AG20443 (cell line): ENCODE results near the gene UGT1A10.

Experiments used
- DNase-seq: peaks from one replicate; pipeline ENCODE4 v3.0.0; 2012; ENCODE audit warnings: low spot score, mixed read lengths

The UGT1A10 gene

GRCh38 chr2:233803994-233804393 is 167.7 kb downstream of the UGT1A10 start:
- no peak for DNase-seq

DNA sequence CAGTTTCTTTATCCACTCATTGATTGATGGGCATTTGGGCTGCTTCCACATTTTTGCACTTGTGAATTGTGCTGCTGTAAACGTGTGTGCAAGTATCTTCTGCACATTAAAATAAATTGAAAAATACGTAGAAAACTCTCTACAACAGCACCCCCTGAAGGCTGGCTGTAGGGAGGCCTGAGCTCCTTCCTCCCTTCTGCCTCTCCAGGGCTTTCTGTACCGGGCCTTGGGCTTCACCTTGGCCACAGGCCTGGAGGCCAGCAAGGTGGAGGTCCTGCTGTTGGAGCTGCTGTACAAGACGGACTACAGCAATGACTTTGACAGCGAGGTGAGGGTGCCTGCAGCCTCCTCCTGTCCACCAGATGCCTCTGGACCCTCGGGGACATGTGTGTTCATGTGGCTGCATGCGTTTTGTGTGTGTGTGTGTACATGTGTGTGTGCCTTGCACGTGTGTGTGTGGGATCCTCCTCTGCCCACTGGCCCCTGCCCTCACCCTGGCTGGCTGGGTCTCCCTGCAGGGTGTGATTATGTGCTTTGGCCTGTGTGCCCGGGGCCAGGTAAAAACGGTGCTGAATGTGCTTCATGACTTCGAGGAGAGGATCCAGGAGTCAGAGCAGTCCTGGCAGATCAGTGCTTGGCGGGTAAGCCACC is 171.1 kb downstream of the UGT1A10 start:
- no peak for DNase-seq

GRCh38 chr2:233807966-233808935 is 172.0 kb downstream of the UGT1A10 start:
- no peak for DNase-seq

GRCh38 chr2:233810385-233810784 is 174.1 kb downstream of the UGT1A10 start:
- DNase-seq: no peak

DNA sequence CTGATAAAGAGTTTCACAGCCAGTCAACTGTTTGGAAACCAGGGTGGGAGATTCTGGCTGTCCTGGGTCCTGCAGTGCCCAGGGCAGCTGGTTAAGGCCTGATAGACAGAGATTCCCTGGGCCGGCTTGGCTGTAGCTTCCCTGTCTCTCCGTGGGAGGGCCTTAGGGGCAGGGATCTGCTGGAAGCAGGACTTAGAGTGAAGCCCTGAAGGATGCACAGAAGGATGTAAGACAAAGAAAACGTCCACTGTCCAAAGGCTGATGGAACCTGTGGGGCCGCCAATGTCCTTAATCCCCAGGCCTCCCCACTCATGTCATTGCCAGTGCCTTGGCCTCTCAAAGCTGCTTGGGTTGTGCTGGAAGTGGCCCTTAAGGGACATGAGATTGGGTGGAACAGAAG is 174.8 kb downstream of the UGT1A10 start:
- DNase-seq: no peak

DNA sequence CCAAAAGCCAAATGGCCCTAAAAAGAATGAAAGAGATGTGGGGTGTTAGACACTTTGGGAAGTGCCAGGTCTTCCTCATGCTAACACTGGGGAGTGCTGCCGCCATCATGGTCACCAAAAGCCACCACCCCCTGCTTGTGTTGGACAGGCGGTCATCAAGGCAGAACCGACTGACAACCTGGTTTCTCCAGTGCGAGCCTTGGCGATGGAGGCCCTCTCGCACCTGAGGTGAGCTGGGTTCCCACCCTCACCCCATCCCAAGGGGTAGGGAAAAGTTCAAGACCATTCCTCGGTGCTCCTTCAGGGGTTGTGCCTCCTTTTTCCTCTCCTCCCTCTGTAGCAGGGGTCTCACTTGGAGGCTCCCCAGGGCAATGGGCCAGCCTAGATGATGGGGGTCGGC is 175.5 kb downstream of the UGT1A10 start:
- no peak for DNase-seq

DNA sequence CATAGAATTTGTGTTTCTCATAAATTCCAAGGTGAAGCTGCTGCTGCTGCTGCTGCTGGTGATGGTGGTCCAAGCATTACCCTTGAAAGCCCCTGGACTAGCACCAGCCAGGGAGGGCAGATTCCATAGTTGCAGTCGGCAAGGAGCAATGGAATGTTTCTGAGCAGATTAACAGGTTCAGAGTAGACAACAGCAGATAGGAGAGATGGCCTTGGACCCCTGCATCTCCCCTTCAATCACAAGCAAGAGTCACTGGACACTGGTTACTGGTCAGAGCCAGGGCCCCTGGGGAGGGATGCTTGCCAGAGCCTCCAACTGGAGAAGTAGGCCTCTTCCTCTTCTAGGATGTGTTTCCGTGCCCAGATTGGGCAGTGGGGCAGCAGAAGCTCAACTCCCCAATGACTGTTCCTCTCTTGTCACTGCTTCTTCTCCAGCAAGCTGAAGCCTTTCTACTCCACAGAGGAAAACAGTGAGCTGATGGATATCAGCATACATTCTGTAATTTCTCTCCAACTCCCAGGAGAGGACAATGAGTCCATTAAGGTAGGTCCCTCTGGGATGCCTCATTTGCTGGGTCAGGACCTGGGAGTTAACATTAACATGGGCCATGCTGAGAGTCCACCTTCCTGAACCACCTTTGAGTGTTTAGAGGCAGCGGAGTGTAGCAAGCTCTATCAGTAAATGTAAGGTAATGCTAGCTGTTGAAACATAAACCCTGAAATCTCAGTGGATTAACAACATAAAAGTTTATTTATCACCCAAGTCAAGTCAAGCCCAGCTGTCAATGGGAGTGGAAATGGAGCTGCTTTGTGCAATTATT is 177.2 kb downstream of the UGT1A10 start:
- no peak for DNase-seq

DNA sequence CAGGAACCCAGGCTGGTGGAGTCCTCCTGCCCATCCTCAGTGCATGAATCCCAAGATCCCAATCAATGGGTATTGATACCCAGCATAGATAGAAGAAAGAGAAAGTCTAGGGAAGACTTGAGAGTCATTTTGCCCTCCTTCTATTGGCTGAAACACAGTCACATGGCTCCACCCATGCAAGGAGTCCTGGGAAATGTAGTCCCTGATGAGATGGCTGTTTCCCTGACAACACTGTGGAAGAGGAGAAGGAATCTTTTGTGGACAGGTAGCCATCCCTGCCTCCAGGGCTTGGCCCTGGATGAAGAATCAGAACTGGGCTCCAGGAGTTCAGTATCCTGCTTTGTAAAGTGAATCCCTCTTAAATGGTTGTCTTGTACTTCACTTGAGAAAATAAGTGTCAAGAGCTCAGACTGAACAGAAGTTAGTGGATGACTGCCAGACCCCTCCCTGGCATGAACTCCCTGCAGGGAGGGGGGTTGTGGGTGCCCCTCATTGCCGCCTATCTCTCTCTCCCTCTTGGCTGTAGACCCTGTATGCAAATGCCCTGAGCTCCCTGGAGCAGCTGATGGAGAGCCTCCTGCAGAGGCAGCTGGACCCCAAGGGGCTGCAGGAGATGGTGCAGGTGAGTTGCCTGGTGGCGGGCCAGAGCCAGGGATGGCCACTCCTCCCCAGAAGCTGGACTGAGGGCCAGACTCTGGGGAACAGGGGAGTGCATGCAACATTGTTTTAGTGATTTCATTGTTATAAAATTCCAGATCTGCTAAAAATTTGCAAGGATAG is 178.0 kb downstream of the UGT1A10 start:
- no peak for DNase-seq

GRCh38 chr2:233815861-233816260 is 179.6 kb downstream of the UGT1A10 start:
- DNase-seq: no peak

GRCh38 chr2:233816334-233816733 is 180.1 kb downstream of the UGT1A10 start:
- no peak for DNase-seq

DNA sequence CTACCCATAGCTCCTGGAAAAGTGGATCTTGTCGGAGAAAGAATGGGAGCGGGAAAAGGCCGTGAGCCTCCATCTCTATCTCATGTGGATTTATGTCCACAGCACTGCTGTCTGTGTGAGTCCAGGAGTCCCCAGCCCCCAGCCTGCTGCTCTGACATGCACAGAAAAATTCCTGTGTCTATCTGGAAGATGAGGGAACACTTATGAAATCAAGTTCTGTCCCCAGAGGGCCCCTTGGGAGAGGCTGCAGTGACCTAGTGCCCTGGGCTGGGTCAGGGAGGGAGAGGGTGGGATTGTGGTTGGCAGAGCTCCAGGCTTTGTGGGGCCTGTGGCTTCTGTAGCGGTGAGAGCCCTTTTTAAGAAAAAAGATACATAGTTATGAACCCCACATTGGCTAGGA is 180.5 kb downstream of the UGT1A10 start:
- DNase-seq: no peak

GRCh38 chr2:233817361-233817911 is 181.2 kb downstream of the UGT1A10 start:
- peak; percentile 52 for DNase-seq

DNA sequence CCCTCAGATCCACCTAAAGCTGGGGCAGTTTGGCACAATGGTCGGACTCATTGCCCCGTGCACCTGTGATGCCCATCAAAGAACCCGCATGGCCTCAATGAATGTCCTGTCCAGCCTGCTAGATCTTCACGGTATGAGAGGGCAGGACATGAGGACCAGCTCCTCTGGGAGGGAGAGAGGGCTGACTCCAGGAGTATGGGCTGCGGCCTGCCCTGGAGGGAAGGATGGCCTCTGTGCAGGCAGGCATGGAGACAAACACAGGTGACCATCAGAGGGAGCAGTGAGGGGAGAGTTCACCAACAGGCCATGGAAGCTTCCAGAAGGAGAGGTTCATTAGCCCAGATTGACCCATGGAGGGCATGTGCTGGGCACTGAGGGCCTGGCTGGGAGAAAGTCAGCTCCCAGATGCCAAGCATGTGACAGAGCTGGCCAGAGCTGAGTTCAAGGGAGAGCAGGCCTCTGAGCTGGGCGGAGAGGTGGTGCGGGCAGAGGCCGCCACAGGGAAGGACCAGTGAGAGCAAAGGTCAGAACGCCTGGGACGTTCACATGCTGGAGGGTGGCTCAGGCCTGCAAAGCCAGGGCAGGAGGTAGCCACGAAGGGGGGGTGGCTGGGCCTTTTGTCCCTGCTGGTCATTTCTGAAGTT is 181.9 kb downstream of the UGT1A10 start:
- no peak for DNase-seq

DNA sequence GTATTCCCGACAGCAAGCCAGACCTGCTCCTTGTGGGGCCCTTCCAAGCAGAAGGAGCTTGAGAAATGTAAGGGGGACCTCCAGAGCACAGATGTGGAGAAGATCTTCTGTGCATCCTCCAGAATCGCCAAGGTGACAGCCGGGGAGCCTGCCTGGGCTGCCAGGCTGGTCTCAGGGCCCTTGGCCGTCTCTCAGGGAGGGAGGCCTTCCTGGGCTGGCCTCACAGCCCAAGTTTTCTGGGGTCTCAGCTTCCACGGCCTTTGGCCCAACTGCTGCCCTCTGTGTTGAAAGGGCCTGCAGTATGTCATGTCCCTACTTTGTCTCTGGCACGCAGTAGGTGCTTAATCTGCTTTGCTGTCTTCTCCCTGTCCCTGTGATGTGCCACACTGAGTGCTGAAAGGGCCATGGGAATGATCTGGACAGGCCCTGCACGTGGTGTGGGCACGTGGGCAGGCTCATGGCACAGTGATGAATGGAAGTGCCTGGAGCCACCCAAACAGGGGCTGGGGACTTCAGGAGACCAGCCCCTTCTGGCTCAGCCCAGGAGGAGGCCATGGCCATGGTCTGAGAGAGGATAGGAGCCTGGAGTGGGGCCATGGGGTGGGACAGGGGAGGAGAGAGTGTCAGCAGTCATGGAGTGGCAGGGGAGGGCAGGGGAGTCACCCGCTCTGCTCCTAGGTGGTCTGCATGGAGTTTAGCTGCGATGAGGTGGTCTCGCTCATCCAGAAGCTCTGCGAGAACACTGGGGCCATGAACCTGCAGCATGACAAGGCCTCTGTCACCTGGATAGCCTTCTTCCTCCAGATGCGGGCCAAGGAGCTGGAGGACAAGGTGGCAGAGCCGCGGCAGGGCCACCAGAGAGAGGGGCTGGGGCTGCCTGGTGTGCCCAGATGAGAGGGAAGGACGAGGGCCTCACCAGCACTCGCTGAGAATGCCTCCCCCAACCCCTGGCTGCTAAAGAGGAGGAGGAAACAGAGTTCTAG is 182.7 kb downstream of the UGT1A10 start:
- no peak for DNase-seq

- peak; percentile 72 for DNase-seq
These were observed 183.9 kb downstream of the UGT1A10 start for GRCh38 chr2:233819884-233820773.

DNA sequence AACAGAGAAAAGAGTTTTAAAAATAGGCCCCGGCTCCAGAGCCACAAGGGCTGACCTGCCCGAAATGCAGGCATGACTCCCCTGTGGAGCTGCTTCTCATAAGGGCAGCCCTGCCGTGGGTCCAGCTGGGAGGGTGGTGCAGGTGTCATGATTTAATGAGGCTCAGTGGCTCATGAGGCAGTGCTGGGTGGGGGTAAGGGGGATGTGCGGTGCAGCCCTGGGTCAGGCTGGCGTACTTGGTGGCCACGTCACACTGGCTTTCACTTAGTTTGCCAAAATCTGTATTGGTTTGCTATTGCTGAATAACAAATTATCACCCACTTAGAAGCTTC is 184.5 kb downstream of the UGT1A10 start:
- no peak for DNase-seq

DNA sequence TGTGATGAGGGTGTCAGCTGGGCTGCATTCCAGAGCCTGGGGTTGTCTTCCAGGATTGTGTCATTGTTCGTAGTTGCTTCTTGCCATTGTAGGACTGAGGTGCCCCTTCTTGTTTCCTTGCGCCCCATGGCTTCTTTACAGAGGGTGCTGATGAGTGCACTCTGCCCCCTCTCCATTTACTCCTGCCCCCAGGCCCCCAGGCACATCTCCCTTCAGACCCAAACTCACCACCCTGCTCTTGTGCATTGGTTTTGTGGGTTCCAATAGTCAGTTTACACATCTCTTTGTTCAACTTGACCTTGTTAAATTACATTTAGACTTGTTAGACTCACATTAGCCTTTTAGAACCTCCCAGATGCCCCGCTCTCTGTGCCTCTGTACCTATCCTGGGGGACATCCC is 184.9 kb downstream of the UGT1A10 start:
- no peak for DNase-seq

GRCh38 chr2:233821709-233822100 is 185.5 kb downstream of the UGT1A10 start:
- no peak for DNase-seq
